K562 (cell line): ENCODE results near the gene GON4L. TPM values are rescaled to one million over a fixed set of nuclear protein-coding genes. Genes with fewer than 3 reads are reported as not detected.

ENCODE experiments used
- ATAC-seq: fragments of 200-7000 bp; cut with Tn5 transposase; 3 replicates; pipeline ENCODE4 v1.9.1; 2020; ENCODE audit warnings: moderate library complexity
- BruUV-seq: library from RNA; stranded (reverse); fragments of 400-500 nt; replicated peaks from 2 replicates; lab custom pipeline; 2021; lab: Mats Ljungman, UMichigan
- CTCF ChIA-PET: fragments of 300-600 bp; formaldehyde crosslinking; extraction: SDS; loops from one replicate; lab custom pipeline; 2021; ENCODE audit warnings: low intra/inter-chr PET ratio; lab: Yijun Ruan, JAX
- POLR2A ChIA-PET: fragments of 300-600, 350-650 bp; sonication (Branson Sonifier 250); formaldehyde crosslinking; extraction: SDS; loops from one replicate; lab custom pipeline; 2021; ENCODE audit warnings: antibody characterized with exemption, inconsistent platforms; lab: Yijun Ruan, JAX
- DNase-seq, 4 experiments: peaks; one replicate each; pipeline versions ENCODE4 v3.0.0 to v3.0.0-alpha.2; 2011 to 2018; ENCODE audit warnings: low spot score in 3 of 4, mixed read lengths in 3 of 4; ENCODE audit errors: extremely low read depth in 1 of 4
- FAIRE-seq: peaks from 2 replicates; lab custom pipeline; 2011; peaks lifted over from hg19 to GRCh38; lab: Jason Lieb, UNC
- H2AFZ ChIP-seq: 2 replicates; pipeline ENCODE4 v1.6.0; 2011; ENCODE audit warnings: low read depth, low read length, control low read depth, inconsistent platforms
- H3K27ac ChIP-seq: fragments of 200-600 bp; 3 replicates; pipeline ENCODE4 v1.8.0; 2011; ENCODE audit warnings: low read depth, mild to moderate bottlenecking, control low read depth, inconsistent platforms, low read length, moderate library complexity, mixed read lengths; ENCODE audit errors: extremely low read depth
- H3K27me3 ChIP-seq, 2 experiments: fragments of 300-600 bp in 1 of 2; 2 replicates in 1 of 2; 3 replicates in 1 of 2; pipeline versions ENCODE4 v1.6.0 to v1.8.0; 2011; ENCODE audit warnings: inconsistent platforms in 2 of 2, low read length in 2 of 2, mild to moderate bottlenecking in 1 of 2, mixed read lengths in 1 of 2, moderate library complexity in 1 of 2; ENCODE audit not compliant: control insufficient read depth in 2 of 2, insufficient read depth in 2 of 2
- H3K36me3 ChIP-seq: fragments of 300-600 bp; 3 replicates; pipeline ENCODE4 v1.8.0; 2011; ENCODE audit warnings: mild to moderate bottlenecking, low read length, inconsistent platforms; ENCODE audit not compliant: control insufficient read depth, insufficient read depth
- H3K4me1 ChIP-seq, 2 experiments: fragments of 200-600 bp in 1 of 2; replicated peaks in 1 of 2; 2 replicates in 1 of 2; 3 replicates in 1 of 2; pipeline versions ENCODE4 v1.5.1 to v1.8.0; 2011; ENCODE audit warnings: inconsistent platforms in 2 of 2, low read length in 2 of 2, mild to moderate bottlenecking in 1 of 2, mixed read lengths in 1 of 2, moderate library complexity in 1 of 2; ENCODE audit not compliant: control insufficient read depth in 2 of 2, insufficient read depth in 2 of 2
- H3K4me2 ChIP-seq: 2 replicates; pipeline ENCODE4 v1.6.1; 2011; ENCODE audit warnings: low read length, control low read depth, inconsistent platforms, mixed read lengths; ENCODE audit not compliant: insufficient read depth
- H3K4me3 ChIP-seq: fragments of 200-600 bp; sonication (generic), shearing (Covaris generic); 2 replicates; pipeline ENCODE4 v1.5.1; 2016; ENCODE audit warnings: control low read depth, inconsistent platforms
- H3K79me2 ChIP-seq: fragments of 200-600 bp; 3 replicates; pipeline ENCODE4 v1.8.0; 2011; ENCODE audit warnings: low read length, inconsistent platforms; ENCODE audit not compliant: control insufficient read depth, insufficient read depth
- H3K9ac ChIP-seq, 2 experiments: 2 replicates each; pipeline versions ENCODE4 v1.6.0 to v1.6.1; 2011; ENCODE audit warnings: low read depth in 2 of 2, low read length in 2 of 2, control low read depth in 1 of 2, inconsistent platforms in 1 of 2, mild to moderate bottlenecking in 1 of 2, mixed read lengths in 1 of 2; ENCODE audit not compliant: insufficient read depth in 1 of 2
- H3K9me1 ChIP-seq: one replicate; pipeline ENCODE4 v1.6.0; 2011; ENCODE audit warnings: inconsistent platforms, mild to moderate bottlenecking, low read length, moderate library complexity; ENCODE audit not compliant: control insufficient read depth, insufficient read depth
- H3K9me3 ChIP-seq: replicated peaks from 2 replicates; pipeline ENCODE4 v1.5.1; 2011; ENCODE audit warnings: low read depth, low read length, inconsistent platforms; ENCODE audit not compliant: control insufficient read depth, insufficient read depth
- H4K20me1 ChIP-seq: replicated peaks from 2 replicates; pipeline ENCODE4 v1.6.1; 2011; ENCODE audit warnings: low read length, inconsistent platforms, mixed read lengths; ENCODE audit not compliant: control insufficient read depth, insufficient read depth
- CBFB ChIP-seq: sonication (generic); formaldehyde crosslinking; IDR thresholded peaks from 2 replicates; pipeline ENCODE4 v1.4.0; 2020; ENCODE audit warnings: mild to moderate bottlenecking, missing genetic modification reagents
- HDAC6 ChIP-seq: IDR thresholded peaks from 2 replicates; pipeline ENCODE4 v1.6.1; 2012; ENCODE audit warnings: low read depth, mild to moderate bottlenecking, control low read depth, inconsistent platforms, low read length, moderate library complexity
- SFPQ ChIP-seq: fragments of 200-400 bp; formaldehyde crosslinking; IDR thresholded peaks from 2 replicates; pipeline ENCODE4 v1.6.1; 2017; ENCODE audit warnings: mild to moderate bottlenecking, low read depth, low read length, moderate library complexity
- TBL1XR1 ChIP-seq, 2 experiments: IDR thresholded peaks; 2 replicates each; pipeline ENCODE4 v1.6.1; 2012; ENCODE audit warnings: improper control_type of control experiment in 2 of 2, low read length in 2 of 2, mild to moderate bottlenecking in 1 of 2
- ZNF3 ChIP-seq: fragments of 250-450 bp; sonication (Bioruptor Pico); IDR thresholded peaks from 2 replicates; pipeline ENCODE4 v1.5.0; 2021; ENCODE audit warnings: mild to moderate bottlenecking, moderate library complexity
- WGBS: fragments of 100-300 bp; shearing (Covaris generic); methylation state at CpG from one replicate; pipeline ENCODE4 v1.1.6; 2016; ENCODE audit warnings: low coverage, mixed read lengths; ENCODE audit not compliant: insufficient coverage; ENCODE audit errors: missing lambda C conversion rate; 5-methylcytosine and 5-hydroxymethylcytosine counted together
- in situ Hi-C: fragments of 300-500 bp; cut with MboI; formaldehyde crosslinking; loops from 4 replicates; pipeline ENCODE4 v1.15.0; 2018; ENCODE audit warnings: inconsistent platforms, mixed read lengths
- intact Hi-C: fragments of 100-400 bp; cut with micrococcal nuclease; formaldehyde crosslinking; loops from 2 replicates; pipeline ENCODE4 v1.14.2; 2022
- polyA plus RNA-seq, 8 experiments: library from polyadenylated mRNA; depleted of rRNA in 4 of 8; stranded (reverse) in 5 of 8; unstranded in 3 of 8; fragments of >200 nt; fragmentation: Nextera tagmentation in 2 of 8; fragmentation: Illumina TruSeq in 1 of 8; extraction: Ambion mirVana in 2 of 8; extraction: Trizol in 1 of 8; gene quantifications; 2 replicates each; pipeline versions ENCODE4 v1.2.1 to v1.2.3, GENCODE V29; 2011 to 2014; ENCODE audit warnings: inconsistent platforms in 1 of 8, missing spikeins in 1 of 8
- total RNA-seq, 7 experiments: library from RNA; depleted of rRNA in 6 of 7; stranded (reverse); fragments of >200 nt in 6 of 7; fragmentation: Illumina TruSeq in 2 of 7; extraction: Trizol in 2 of 7; gene quantifications; 2 replicates each; pipeline versions ENCODE4 v1.2.1 to v1.2.3, GENCODE V29; 2011 to 2021; ENCODE audit warnings: low replicate concordance in 1 of 7
- TF ChIP-seq, protein P1 (sequence below): sonication (generic); formaldehyde crosslinking; IDR thresholded peaks from 2 replicates; pipeline ENCODE4 v1.8.1; 2023; ENCODE audit warnings: mild to moderate bottlenecking, missing genetic modification reagents

The GON4L gene
- total and polyA plus RNA-seq, 9 of the 15 experiments (the other 6 are each of a cell fraction or from before 2014, with no cell fraction given): 20.2 to 47.4 (median 33.6) TPM

DNA sequence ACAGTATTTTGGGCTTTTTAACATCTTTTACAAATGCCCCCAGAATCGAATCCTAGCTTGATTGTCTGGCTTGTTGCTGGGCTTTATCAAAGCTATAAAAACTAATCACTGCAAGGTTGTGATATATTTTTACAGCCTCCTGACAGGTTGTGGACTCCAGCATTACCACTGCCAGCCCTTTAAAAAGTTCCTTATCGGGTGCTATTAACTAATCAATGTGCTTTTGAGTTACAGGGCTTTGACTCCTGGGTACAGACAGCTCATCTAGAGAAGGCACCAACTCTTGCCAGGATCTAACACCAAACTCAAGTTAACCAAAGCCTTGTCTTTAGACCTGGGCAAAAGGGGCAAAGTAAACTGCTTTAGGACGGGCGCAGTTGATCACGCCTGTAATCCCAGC lies 16.6 kb downstream of the GON4L start:
- Histone ChIP-seq H4K20me1 (no peaks in the 10 kb centered on the region; the same call in 1 of the 2 replicates), H3K79me2 (peaks cover 88% of the 10 kb centered on the region), H3K27me3 (no peaks in the 10 kb centered on the region), H3K27ac (no peak overlapping the region), H3K9me1 (no peaks in the 10 kb centered on the region), H3K4me3 (no peak overlapping the region), H3K4me1 (peaks cover 10 to 20% of the 10 kb centered on the region in 2 experiments; a peak in 4 of 5 replicates), H3K4me2 (no peak overlapping the region), H3K36me3 (peaks cover 31% of the 10 kb centered on the region; the same call in 2 of the 3 replicates), H2AFZ (no peak overlapping the region), H3K9ac (no peak overlapping the region), H3K9me3 (no peaks in the 10 kb centered on the region)
- 85% methylated on average over 5 of the region's 5 CpGs for WGBS
- ATAC-seq (no peak), FAIRE-seq (no peak), DNase-seq (no peak)
- intact Hi-C loops: no loop called here
- ChIA-PET POLR2A (interaction anchor here (0.6 to 1.6 kb wide), 4 partner anchors 10 to 19 kb away, joined by 4 to 8 read pairs (median 4); partner anchors contain the start of gene SYT11), CTCF (no interaction called here)
- in situ Hi-C loops: no loop called here
- no TSS peak for BruUV-seq
- TF ChIP-seq HDAC6 (no peak), CBFB (CRISPR knock-in tag) (no peak), ZNF3 (CRISPR knock-in tag) (no peak), TBL1XR1 (IDR thresholded peaks at IDR 0.05; ENCODE audit: low read length in 2 of 2) (no peak), SFPQ (no peak)
- TF ChIP-seq, protein P1, sequence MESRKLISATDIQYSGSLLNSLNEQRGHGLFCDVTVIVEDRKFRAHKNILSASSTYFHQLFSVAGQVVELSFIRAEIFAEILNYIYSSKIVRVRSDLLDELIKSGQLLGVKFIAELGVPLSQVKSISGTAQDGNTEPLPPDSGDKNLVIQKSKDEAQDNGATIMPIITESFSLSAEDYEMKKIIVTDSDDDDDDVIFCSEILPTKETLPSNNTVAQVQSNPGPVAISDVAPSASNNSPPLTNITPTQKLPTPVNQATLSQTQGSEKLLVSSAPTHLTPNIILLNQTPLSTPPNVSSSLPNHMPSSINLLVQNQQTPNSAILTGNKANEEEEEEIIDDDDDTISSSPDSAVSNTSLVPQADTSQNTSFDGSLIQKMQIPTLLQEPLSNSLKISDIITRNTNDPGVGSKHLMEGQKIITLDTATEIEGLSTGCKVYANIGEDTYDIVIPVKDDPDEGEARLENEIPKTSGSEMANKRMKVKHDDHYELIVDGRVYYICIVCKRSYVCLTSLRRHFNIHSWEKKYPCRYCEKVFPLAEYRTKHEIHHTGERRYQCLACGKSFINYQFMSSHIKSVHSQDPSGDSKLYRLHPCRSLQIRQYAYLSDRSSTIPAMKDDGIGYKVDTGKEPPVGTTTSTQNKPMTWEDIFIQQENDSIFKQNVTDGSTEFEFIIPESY (CRISPR knock-in tag): no peak
